HepG2 (cell line): Measurements from ENCODE around the gene TPRN. TPM values are rescaled to one million over a fixed set of nuclear protein-coding genes. Genes with fewer than 3 reads are reported as not detected.

Experiments
- ERF ChIP-seq: IDR thresholded peaks from 2 replicates; pipeline ENCODE4 v1.6.1; 2018; ENCODE audit warnings: missing biosample characterization, missing genetic modification reagents
- FOSL1 ChIP-seq: sonication (generic); formaldehyde crosslinking; IDR thresholded peaks from 2 replicates; pipeline ENCODE4 v1.9.0; 2021; ENCODE audit warnings: missing genetic modification reagents, borderline replicate concordance
- KDM2A ChIP-seq: sonication (generic); formaldehyde crosslinking; IDR thresholded peaks from 2 replicates; pipeline ENCODE4 v1.4.0; 2020; ENCODE audit warnings: low read depth, missing genetic modification reagents, borderline replicate concordance
- KDM5A ChIP-seq: fragments of 200-600 bp; sonication (generic); IDR thresholded peaks from 2 replicates; pipeline ENCODE4 v1.7.0; 2018; ENCODE audit warnings: antibody characterized with exemption, mild to moderate bottlenecking, low read length, borderline replicate concordance
- NFE2L1 ChIP-seq: sonication (generic); formaldehyde crosslinking; IDR thresholded peaks from 2 replicates; pipeline ENCODE4 v1.4.0; 2020; ENCODE audit warnings: missing genetic modification reagents, mild to moderate bottlenecking, borderline replicate concordance
- RFX3 ChIP-seq: IDR thresholded peaks from 2 replicates; pipeline ENCODE4 v1.6.1; 2016; ENCODE audit warnings: missing biosample characterization, missing genetic modification reagents
- SMAD3 ChIP-seq: sonication (generic); formaldehyde crosslinking; IDR thresholded peaks from 2 replicates; pipeline ENCODE4 v1.4.0; 2020; ENCODE audit warnings: missing genetic modification reagents
- SOX5 ChIP-seq: IDR thresholded peaks from 2 replicates; pipeline ENCODE4 v1.6.1; 2016; ENCODE audit warnings: borderline replicate concordance
- STAG1 ChIP-seq: sonication (generic); formaldehyde crosslinking; IDR thresholded peaks from 2 replicates; pipeline ENCODE4 v1.4.0; 2020; ENCODE audit warnings: missing genetic modification reagents
- TCF12 ChIP-seq, 2 experiments: fragments of 450-650 bp in 1 of 2; sonication (generic) in 1 of 2; formaldehyde crosslinking in 1 of 2; IDR thresholded peaks; 2 replicates each; pipeline versions ENCODE4 v1.6.1 to v1.8.0; 2017 to 2022; ENCODE audit warnings: antibody characterized with exemption in 1 of 2, mild to moderate bottlenecking in 1 of 2, missing genetic modification reagents in 1 of 2, moderate library complexity in 1 of 2
- ZNF232 ChIP-seq: sonication (generic); formaldehyde crosslinking; IDR thresholded peaks from 2 replicates; pipeline ENCODE4 v1.4.0; 2020; ENCODE audit warnings: missing genetic modification reagents, borderline replicate concordance
- ZNF282 ChIP-seq: fragments of 450-650 bp; IDR thresholded peaks from 2 replicates; pipeline ENCODE4 v1.6.1; 2018; ENCODE audit not compliant: partially characterized antibody
- ZNF501 ChIP-seq: sonication (generic); formaldehyde crosslinking; IDR thresholded peaks from 2 replicates; pipeline ENCODE4 v1.5.1; 2020; ENCODE audit warnings: mild to moderate bottlenecking, moderate library complexity, missing genetic modification reagents
- ZNF569 ChIP-seq: sonication (generic); formaldehyde crosslinking; IDR thresholded peaks from 2 replicates; pipeline ENCODE4 v1.5.0; 2020; ENCODE audit warnings: mild to moderate bottlenecking, missing genetic modification reagents, moderate library complexity, borderline replicate concordance
- ZNF672 ChIP-seq: sonication (generic); formaldehyde crosslinking; IDR thresholded peaks from 2 replicates; pipeline ENCODE4 v1.8.1; 2022; ENCODE audit warnings: missing genetic modification reagents
- ZNF788 ChIP-seq: sonication (generic); formaldehyde crosslinking; IDR thresholded peaks from 2 replicates; pipeline ENCODE4 v1.5.0; 2020; ENCODE audit warnings: mild to moderate bottlenecking, missing genetic modification reagents, borderline replicate concordance
- polyA plus RNA-seq, 8 experiments: library from polyadenylated mRNA; depleted of rRNA in 3 of 8; stranded (reverse) in 7 of 8; unstranded in 1 of 8; fragments of >200 nt; fragmentation: Illumina TruSeq in 4 of 8; extraction: Trizol in 4 of 8; gene quantifications; 2 replicates each; pipeline versions ENCODE4 v1.2.1 to v1.2.3, GENCODE V29; 2011 to 2016; ENCODE audit warnings: low read depth in 4 of 8, missing spikeins in 1 of 8, mixed read lengths in 1 of 8; ENCODE audit not compliant: insufficient read depth in 1 of 8
- total RNA-seq, 5 experiments: library from RNA; depleted of rRNA; stranded (reverse); fragments of >200 nt; fragmentation: Illumina TruSeq; extraction: Trizol; gene quantifications; 2 replicates each; pipeline ENCODE4 v1.2.3, GENCODE V29; 2016; ENCODE audit warnings: low read depth in 1 of 5
- TF ChIP-seq, protein P1 (sequence below): sonication (generic); formaldehyde crosslinking; IDR thresholded peaks from 2 replicates; pipeline ENCODE4 v1.4.0; 2020; ENCODE audit warnings: mild to moderate bottlenecking, missing genetic modification reagents
- TF ChIP-seq, protein P2 (sequence below): sonication (generic); formaldehyde crosslinking; IDR thresholded peaks from 2 replicates; pipeline ENCODE4 v1.9.0; 2021; ENCODE audit warnings: missing genetic modification reagents, mild to moderate bottlenecking, borderline replicate concordance
- TF ChIP-seq, protein P3 (sequence below): sonication (generic); formaldehyde crosslinking; IDR thresholded peaks from 2 replicates; pipeline ENCODE4 v1.4.0; 2020; ENCODE audit warnings: missing genetic modification reagents
- TF ChIP-seq, protein P4 (sequence below): IDR thresholded peaks from 2 replicates; pipeline ENCODE4 v1.6.1; 2016; ENCODE audit warnings: low read depth, borderline replicate concordance
- TF ChIP-seq, protein P5 (sequence below): sonication (generic); formaldehyde crosslinking; IDR thresholded peaks from 2 replicates; pipeline ENCODE4 v1.4.0; 2020; ENCODE audit warnings: missing genetic modification reagents, low read depth, mild to moderate bottlenecking, borderline replicate concordance
- TF ChIP-seq, protein P6 (sequence below): sonication (generic); formaldehyde crosslinking; conservative IDR thresholded peaks from 2 replicates; pipeline ENCODE4 v1.5.0; 2020; ENCODE audit warnings: missing genetic modification reagents

TPRN gene
- total and polyA plus RNA-seq, 2 of the 13 experiments (the other 11 are each of a cell fraction or from before 2014, with no cell fraction given), result 10.1 to 19.2 TPM

DNA sequence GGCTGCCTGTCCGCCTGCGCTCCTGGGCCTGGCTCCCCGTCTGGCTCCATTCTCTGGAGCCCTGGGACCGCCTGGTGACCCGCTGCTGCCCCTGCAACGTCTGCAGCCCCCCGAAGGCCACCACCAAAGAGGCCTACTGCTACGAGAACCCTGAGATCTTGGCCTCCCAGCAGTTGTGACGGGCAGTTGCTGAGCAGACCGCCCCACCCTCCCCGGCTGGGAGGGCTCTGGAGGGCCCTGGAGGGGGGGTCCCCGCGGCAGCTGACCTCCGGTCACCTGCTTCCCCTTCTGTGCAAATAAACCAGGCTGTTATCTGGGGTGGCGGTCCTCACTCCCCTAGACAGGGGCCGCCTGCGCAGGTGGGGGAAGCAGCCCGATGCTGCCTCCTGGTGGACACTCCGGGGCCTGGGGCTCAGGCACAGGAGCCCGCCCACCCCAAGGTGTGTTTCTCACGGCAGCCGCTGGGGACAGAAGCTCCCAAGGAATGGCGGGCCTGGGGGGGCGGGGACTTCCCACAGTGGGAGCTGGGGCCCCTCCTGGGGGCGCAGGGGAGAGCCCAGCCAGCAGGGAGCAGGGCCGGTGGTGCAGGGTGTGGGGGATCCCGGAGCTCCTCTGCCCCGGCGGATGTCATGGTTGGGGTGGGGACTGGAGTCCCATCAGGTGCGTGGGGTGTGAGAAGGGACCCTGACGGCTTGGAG, 35.8 kb upstream of the TPRN start (continued):
- TF ChIP-seq NFE2L1 (CRISPR knock-in tag) (no peak), STAG1 (peak; percentile 91), SMAD3 (CRISPR knock-in tag) (peak; percentile 50; the same call in 1 of the 2 replicates), ZNF282 (no peak), TCF12 (IDR thresholded peaks at IDR 0.05) (no peak), TCF12 (CRISPR knock-in tag; IDR thresholded peaks at IDR 0.05) (peak; percentile 42; the same call in 1 of the 2 replicates), ZNF569 (no peak), KDM5A (0 out of 2 replicates have a peak, but pooled peaks have one; percentile 7), SOX5 (CRISPR knock-in tag) (peak; percentile 68; the same call in 1 of the 2 replicates), ZNF501 (CRISPR knock-in tag) (peak; percentile 92), ZNF232 (CRISPR knock-in tag) (0 out of 2 replicates have a peak, but pooled peaks have one; percentile 19), RFX3 (CRISPR knock-in tag) (no peak), ZNF788 (CRISPR knock-in tag) (peak; percentile 87; the same call in 1 of the 2 replicates), ZNF672 (0 out of 2 replicates have a peak, but pooled peaks have one; percentile 27), ERF (CRISPR knock-in tag) (peak; percentile 78; the same call in 1 of the 2 replicates), KDM2A (CRISPR knock-in tag) (peak; percentile 92), FOSL1 (no peak)
- TF ChIP-seq, protein P1, sequence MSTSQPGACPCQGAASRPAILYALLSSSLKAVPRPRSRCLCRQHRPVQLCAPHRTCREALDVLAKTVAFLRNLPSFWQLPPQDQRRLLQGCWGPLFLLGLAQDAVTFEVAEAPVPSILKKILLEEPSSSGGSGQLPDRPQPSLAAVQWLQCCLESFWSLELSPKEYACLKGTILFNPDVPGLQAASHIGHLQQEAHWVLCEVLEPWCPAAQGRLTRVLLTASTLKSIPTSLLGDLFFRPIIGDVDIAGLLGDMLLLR (CRISPR knock-in tag), result no peak
- TF ChIP-seq, protein P2, sequence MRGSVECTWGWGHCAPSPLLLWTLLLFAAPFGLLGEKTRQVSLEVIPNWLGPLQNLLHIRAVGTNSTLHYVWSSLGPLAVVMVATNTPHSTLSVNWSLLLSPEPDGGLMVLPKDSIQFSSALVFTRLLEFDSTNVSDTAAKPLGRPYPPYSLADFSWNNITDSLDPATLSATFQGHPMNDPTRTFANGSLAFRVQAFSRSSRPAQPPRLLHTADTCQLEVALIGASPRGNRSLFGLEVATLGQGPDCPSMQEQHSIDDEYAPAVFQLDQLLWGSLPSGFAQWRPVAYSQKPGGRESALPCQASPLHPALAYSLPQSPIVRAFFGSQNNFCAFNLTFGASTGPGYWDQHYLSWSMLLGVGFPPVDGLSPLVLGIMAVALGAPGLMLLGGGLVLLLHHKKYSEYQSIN, result no peak
- TF ChIP-seq, protein P3, sequence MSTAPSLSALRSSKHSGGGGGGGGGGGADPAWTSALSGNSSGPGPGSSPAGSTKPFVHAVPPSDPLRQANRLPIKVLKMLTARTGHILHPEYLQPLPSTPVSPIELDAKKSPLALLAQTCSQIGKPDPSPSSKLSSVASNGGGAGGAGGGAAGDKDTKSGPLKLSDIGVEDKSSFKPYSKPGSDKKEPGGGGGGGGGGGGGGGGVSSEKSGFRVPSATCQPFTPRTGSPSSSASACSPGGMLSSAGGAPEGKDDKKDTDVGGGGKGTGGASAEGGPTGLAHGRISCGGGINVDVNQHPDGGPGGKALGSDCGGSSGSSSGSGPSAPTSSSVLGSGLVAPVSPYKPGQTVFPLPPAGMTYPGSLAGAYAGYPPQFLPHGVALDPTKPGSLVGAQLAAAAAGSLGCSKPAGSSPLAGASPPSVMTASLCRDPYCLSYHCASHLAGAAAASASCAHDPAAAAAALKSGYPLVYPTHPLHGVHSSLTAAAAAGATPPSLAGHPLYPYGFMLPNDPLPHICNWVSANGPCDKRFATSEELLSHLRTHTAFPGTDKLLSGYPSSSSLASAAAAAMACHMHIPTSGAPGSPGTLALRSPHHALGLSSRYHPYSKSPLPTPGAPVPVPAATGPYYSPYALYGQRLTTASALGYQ (CRISPR knock-in tag), result peak; percentile 88; the same call in 1 of the 2 replicates
- TF ChIP-seq, protein P4, sequence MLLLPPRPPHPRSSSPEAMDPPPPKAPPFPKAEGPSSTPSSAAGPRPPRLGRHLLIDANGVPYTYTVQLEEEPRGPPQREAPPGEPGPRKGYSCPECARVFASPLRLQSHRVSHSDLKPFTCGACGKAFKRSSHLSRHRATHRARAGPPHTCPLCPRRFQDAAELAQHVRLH (CRISPR knock-in tag), result no peak
- TF ChIP-seq, protein P5, sequence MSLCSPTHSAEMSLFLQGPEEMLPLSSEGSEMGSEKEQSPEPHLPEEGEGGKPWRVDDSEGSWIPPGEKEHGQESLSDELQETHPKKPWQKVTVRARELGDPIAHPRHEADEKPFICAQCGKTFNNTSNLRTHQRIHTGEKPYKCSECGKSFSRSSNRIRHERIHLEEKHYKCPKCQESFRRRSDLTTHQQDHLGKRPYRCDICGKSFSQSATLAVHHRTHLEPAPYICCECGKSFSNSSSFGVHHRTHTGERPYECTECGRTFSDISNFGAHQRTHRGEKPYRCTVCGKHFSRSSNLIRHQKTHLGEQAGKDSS (CRISPR knock-in tag), result 0 out of 2 replicates have a peak, but pooled peaks have one; percentile 69
- TF ChIP-seq, protein P6, sequence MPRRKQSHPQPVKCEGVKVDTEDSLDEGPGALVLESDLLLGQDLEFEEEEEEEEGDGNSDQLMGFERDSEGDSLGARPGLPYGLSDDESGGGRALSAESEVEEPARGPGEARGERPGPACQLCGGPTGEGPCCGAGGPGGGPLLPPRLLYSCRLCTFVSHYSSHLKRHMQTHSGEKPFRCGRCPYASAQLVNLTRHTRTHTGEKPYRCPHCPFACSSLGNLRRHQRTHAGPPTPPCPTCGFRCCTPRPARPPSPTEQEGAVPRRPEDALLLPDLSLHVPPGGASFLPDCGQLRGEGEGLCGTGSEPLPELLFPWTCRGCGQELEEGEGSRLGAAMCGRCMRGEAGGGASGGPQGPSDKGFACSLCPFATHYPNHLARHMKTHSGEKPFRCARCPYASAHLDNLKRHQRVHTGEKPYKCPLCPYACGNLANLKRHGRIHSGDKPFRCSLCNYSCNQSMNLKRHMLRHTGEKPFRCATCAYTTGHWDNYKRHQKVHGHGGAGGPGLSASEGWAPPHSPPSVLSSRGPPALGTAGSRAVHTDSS, result no peak
